Stimulated activated CD8-positive, alpha-beta memory T cell treated with anti-CD3 and anti-CD28 coated beads, Interleukin-4, amount 100 ng/mL, for 4 hours (primary cell): ENCODE measurements around the gene NOTCH3.
A peak's percentile ranks its signal among the peaks of the same experiment; 100 is the strongest.

ENCODE experiments used
- DNase-seq, 2 donors: peaks; one replicate each; pipeline ENCODE4 v3.0.0-alpha.2; 2020; ENCODE audit warnings: low read depth in 2 of 2, low spot score in 1 of 2

NOTCH3 gene

GRCh38 chr19:15166700-15167099 is 34.1 kb downstream of the NOTCH3 start:
- no peak for DNase-seq

- no peak for DNase-seq
Observed at GRCh38 chr19:15161028-15161984, 39.5 kb downstream of the NOTCH3 start.

GRCh38 chr19:15159251-15159650 is 41.5 kb downstream of the NOTCH3 start:
- no peak for DNase-seq

- DNase-seq, result no peak
Observed at GRCh38 chr19:15156391-15156790, 44.4 kb downstream of the NOTCH3 start.

- no peak for DNase-seq
Observed at GRCh38 chr19:15155296-15155695, 45.5 kb downstream of the NOTCH3 start.

GRCh38 chr19:15154002-15154612 is 46.7 kb downstream of the NOTCH3 start:
- DNase-seq, result peak in 1 of 2 donors; percentile 15

- DNase-seq, result no peak
Observed at GRCh38 chr19:15149737-15150136, 51.1 kb downstream of the NOTCH3 start.

GRCh38 chr19:15147090-15147489 is 53.7 kb downstream of the NOTCH3 start:
- no peak for DNase-seq

- DNase-seq, result no peak
Observed at GRCh38 chr19:15144046-15144646, 56.6 kb downstream of the NOTCH3 start.

- no peak for DNase-seq
Observed at GRCh38 chr19:15142313-15142712, 58.5 kb downstream of the NOTCH3 start.

GRCh38 chr19:15141143-15141542 is 59.7 kb downstream of the NOTCH3 start:
- no peak for DNase-seq

- no peak for DNase-seq
Observed at GRCh38 chr19:15138427-15138826, 62.4 kb downstream of the NOTCH3 start.

GRCh38 chr19:15137777-15138176 is 63.0 kb downstream of the NOTCH3 start:
- no peak for DNase-seq

GRCh38 chr19:15136234-15136954 is 64.4 kb downstream of the NOTCH3 start:
- no peak for DNase-seq

GRCh38 chr19:15129856-15130585 is 70.8 kb downstream of the NOTCH3 start:
- peak in 1 of 2 donors; percentile 35 for DNase-seq

- no peak for DNase-seq
Observed at GRCh38 chr19:15128162-15128770, 72.5 kb downstream of the NOTCH3 start.

- no peak for DNase-seq
Observed at GRCh38 chr19:15126131-15126910, 74.5 kb downstream of the NOTCH3 start.

GRCh38 chr19:15125232-15126067 is 75.3 kb downstream of the NOTCH3 start:
- DNase-seq, result peak; percentile 92 to 97
